HL-60 (cell line): ENCODE results near the gene SH3RF1.
"Not testable (repeated sequence)": the region's sequence is repeated elsewhere in the genome, so short reads cannot be mapped to it uniquely, and the experiment has no call there.

Source experiments
- DNase-seq, 2 experiments: peaks; one replicate each; pipeline ENCODE4 v3.0.0-alpha.2; 2010 to 2020; ENCODE audit warnings: low read depth in 1 of 2, low spot score in 1 of 2
- H3K27ac ChIP-seq: fragments of 250-450 bp; sonication (Bioruptor Pico); replicated peaks from 2 replicates; pipeline ENCODE4 v1.5.1; 2020; ENCODE audit warnings: mild to moderate bottlenecking, moderate library complexity
- H3K27me3 ChIP-seq: fragments of 250-450 bp; sonication (Bioruptor Pico); 2 replicates; pipeline ENCODE4 v1.5.1; 2021; ENCODE audit warnings: mild to moderate bottlenecking, moderate library complexity; ENCODE audit not compliant: insufficient read depth, poor library complexity, severe bottlenecking
- H3K4me3 ChIP-seq: replicated peaks from 2 replicates; pipeline ENCODE4 v1.5.1; 2011; ENCODE audit warnings: mild to moderate bottlenecking, control low read depth, low read length; ENCODE audit not compliant: insufficient read depth
- CTCF ChIP-seq: IDR thresholded peaks from one replicate; pipeline ENCODE4 v1.5.1; 2011; ENCODE audit warnings: low read length, control low read depth, inconsistent platforms; ENCODE audit not compliant: insufficient read depth
- GABPA ChIP-seq: IDR thresholded peaks from 2 replicates; pipeline ENCODE4 v1.6.1; 2012; ENCODE audit warnings: low read depth
- POLR2AphosphoS5 ChIP-seq: IDR thresholded peaks from 2 replicates; pipeline ENCODE4 v1.6.1; 2012; ENCODE audit warnings: low read depth
- REST ChIP-seq: IDR thresholded peaks from 2 replicates; pipeline ENCODE4 v1.6.1; 2012; ENCODE audit warnings: low read depth; ENCODE audit not compliant: insufficient replicate concordance
- SPI1 ChIP-seq: IDR thresholded peaks from 2 replicates; pipeline ENCODE4 v1.6.1; 2012; ENCODE audit warnings: low read depth, mild to moderate bottlenecking, borderline replicate concordance

Gene SH3RF1

GRCh38 chr4:169179609-169180521 lies 90.9 kb downstream of the SH3RF1 start:
- no peaks in the 10 kb centered on the region for H3K27me3 ChIP-seq
- no peak overlapping the region for H3K4me3 ChIP-seq
- TF ChIP-seq CTCF (no peak), REST (no peak), GABPA (no peak), SPI1 (no peak), POLR2AphosphoS5 (no peak)
- DNase-seq: no peak
- H3K27ac ChIP-seq: no peak overlapping the region

- not testable (repeated sequence) for H3K4me3 ChIP-seq, H3K27me3 ChIP-seq, H3K27ac ChIP-seq, DNase-seq
Observed at GRCh38 chr4:169178092-169178491, 92.7 kb downstream of the SH3RF1 start.

GRCh38 chr4:169175476-169175875 lies 95.3 kb downstream of the SH3RF1 start:
- DNase-seq: no peak
- no peaks in the 10 kb centered on the region for H3K27me3 ChIP-seq
- H3K4me3 ChIP-seq: no peak overlapping the region
- no peak overlapping the region for H3K27ac ChIP-seq
- no peak for TF ChIP-seq CTCF
- TF ChIP-seq POLR2AphosphoS5: no peak
- TF ChIP-seq SPI1: no peak
- no peak for TF ChIP-seq GABPA
- no peak for TF ChIP-seq REST

- Histone ChIP-seq H3K4me3 (no peak overlapping the region), H3K27ac (no peak overlapping the region), H3K27me3 (no peaks in the 10 kb centered on the region)
- no peak for TF ChIP-seq CTCF
- no peak for TF ChIP-seq REST
- TF ChIP-seq POLR2AphosphoS5: no peak
- no peak for TF ChIP-seq GABPA
- TF ChIP-seq SPI1: no peak
- no peak for DNase-seq
Observed at GRCh38 chr4:169175035-169175434, 95.7 kb downstream of the SH3RF1 start.
